ENCODE data around the gene HPRT1.

Gene HPRT1

GRCh38 chrX:134547047-134547679 lies 87.2 kb downstream of the HPRT1 start:
- Histone ChIP-seq H3K36me3 (ENCODE audit: control insufficient read depth in 5 of 5, insufficient read depth in 5 of 5, low read length in 5 of 5) (no peaks in the 10 kb centered on the region), H3K9me3 (ENCODE audit: control insufficient read depth in 5 of 5, low read length in 5 of 5) (peaks cover 0 to 3% (median 0%) of the 10 kb centered on the region in 5 donors), H3K27ac (ENCODE audit: low read depth, low read length) (no peak overlapping the region), H3K4me1 (ENCODE audit: control insufficient read depth in 5 of 5, insufficient read depth in 5 of 5, low read length in 5 of 5) (peaks cover 0 to 37% (median 25%) of the 10 kb centered on the region in 5 donors), H3K4me3 (ENCODE audit: low read depth in 1 of 5, low read length in 5 of 5) (no peak overlapping the region), H3K27me3 (ENCODE audit: control insufficient read depth in 5 of 5, insufficient read depth in 4 of 5, low read length in 5 of 5) (peaks cover 30 to 47% (median 42%) of the 10 kb centered on the region in 5 donors), H3K9ac (ENCODE audit: low read length in 5 of 5) (no peak overlapping the region)

- Histone ChIP-seq H3K27me3 (ENCODE audit: control insufficient read depth in 5 of 5, insufficient read depth in 4 of 5, low read length in 5 of 5) (peaks cover 23 to 49% (median 39%) of the 10 kb centered on the region in 5 donors), H3K9me3 (ENCODE audit: control insufficient read depth in 5 of 5, low read length in 5 of 5) (peaks cover 0 to 3% (median 0%) of the 10 kb centered on the region in 5 donors), H3K4me3 (ENCODE audit: low read depth in 1 of 5, low read length in 5 of 5) (peak overlapping the region; percentile 59 to 69 (median 64)), H3K4me1 (ENCODE audit: control insufficient read depth in 5 of 5, insufficient read depth in 5 of 5, low read length in 5 of 5) (peaks cover 0 to 25% (median 22%) of the 10 kb centered on the region in 5 donors), H3K36me3 (ENCODE audit: control insufficient read depth in 5 of 5, insufficient read depth in 5 of 5, low read length in 5 of 5) (no peaks in the 10 kb centered on the region), H3K27ac (ENCODE audit: low read depth, low read length) (peak overlapping the region; percentile 30), H3K9ac (ENCODE audit: low read length in 5 of 5) (peak overlapping the region in 3 of 5 donors; percentile 31 to 59 (median 48))
These were observed 88.6 kb downstream of the HPRT1 start for GRCh38 chrX:134548257-134549201.
